Measurements from ENCODE around the gene IP6K2.
A peak's percentile ranks its signal among the peaks of the same experiment; 100 is the strongest.

The IP6K2 gene

GRCh38 chr3:48652923-48653715 lies 63.9 kb downstream of the IP6K2 start:
- DNase-seq (ENCODE audit: low spot score) = no peak
- ChIA-PET POLR2A (ENCODE audit: low non-redundant PET) (no interaction called here), CTCF (no interaction called here)
- TF ChIP-seq, protein P1, sequence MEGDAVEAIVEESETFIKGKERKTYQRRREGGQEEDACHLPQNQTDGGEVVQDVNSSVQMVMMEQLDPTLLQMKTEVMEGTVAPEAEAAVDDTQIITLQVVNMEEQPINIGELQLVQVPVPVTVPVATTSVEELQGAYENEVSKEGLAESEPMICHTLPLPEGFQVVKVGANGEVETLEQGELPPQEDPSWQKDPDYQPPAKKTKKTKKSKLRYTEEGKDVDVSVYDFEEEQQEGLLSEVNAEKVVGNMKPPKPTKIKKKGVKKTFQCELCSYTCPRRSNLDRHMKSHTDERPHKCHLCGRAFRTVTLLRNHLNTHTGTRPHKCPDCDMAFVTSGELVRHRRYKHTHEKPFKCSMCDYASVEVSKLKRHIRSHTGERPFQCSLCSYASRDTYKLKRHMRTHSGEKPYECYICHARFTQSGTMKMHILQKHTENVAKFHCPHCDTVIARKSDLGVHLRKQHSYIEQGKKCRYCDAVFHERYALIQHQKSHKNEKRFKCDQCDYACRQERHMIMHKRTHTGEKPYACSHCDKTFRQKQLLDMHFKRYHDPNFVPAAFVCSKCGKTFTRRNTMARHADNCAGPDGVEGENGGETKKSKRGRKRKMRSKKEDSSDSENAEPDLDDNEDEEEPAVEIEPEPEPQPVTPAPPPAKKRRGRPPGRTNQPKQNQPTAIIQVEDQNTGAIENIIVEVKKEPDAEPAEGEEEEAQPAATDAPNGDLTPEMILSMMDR (conservative IDR thresholded peaks at IDR 0.05; ENCODE audit: low read depth) = no peak
- H3K27ac ChIP-seq = peak overlapping the region; percentile 3; the same call in 1 of the 2 replicates

DNA sequence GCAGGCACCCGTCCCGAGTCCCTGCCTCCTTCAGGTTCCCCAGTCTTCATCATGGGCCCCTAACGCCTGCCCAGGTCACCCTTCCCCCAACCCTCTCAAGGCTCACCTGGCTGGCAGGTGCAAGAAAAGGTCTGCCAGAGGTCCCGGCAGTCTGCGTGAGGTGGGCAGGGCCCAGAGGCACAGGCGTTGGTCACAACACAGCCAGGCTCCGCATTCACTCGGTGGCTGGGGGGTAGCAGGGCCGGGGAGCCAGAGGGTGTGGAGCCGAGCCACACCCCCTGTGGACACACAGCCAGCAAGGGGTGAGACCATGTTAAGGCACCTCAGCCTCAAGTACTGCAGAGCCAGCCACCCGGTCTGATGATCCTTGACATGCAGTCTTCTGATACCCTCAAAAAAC lies 65.2 kb downstream of the IP6K2 start:
- CTCF ChIA-PET = no interaction called here
- TF ChIP-seq, protein P1 (conservative IDR thresholded peaks at IDR 0.05; ENCODE audit: low read depth) = no peak
- no peak for DNase-seq (ENCODE audit: low spot score)
- H3K27ac ChIP-seq = no peak overlapping the region
- POLR2A ChIA-PET (ENCODE audit: low non-redundant PET) = no interaction called here

DNA sequence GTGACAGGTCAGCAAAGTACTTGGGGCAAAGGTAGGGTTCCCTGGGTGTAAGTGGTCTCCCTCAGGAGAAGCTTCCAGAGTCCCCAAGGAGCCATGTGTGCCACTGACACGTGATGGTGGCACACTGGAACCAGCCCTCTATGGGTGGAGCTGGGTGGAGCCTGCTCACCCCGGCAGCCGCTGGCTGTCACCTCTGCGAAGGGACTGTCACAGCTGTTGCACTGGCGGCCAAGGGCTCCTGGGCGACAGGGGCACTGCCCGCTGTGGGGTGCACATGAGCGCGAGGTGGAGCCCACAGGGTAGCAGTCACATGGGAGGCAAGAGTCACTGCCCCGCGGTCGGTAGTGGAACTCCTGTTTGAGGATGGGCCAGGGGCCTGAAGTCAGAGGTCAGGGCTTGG lies 66.3 kb downstream of the IP6K2 start:
- TF ChIP-seq, protein P1 (conservative IDR thresholded peaks at IDR 0.05; ENCODE audit: low read depth) = no peak
- POLR2A ChIA-PET (ENCODE audit: low non-redundant PET) = no interaction called here
- peak overlapping the region; percentile 5; the same call in 1 of the 2 replicates for H3K27ac ChIP-seq
- CTCF ChIA-PET = no interaction called here
- DNase-seq (ENCODE audit: low spot score) = no peak

GRCh38 chr3:48648188-48648850 lies 68.7 kb downstream of the IP6K2 start:
- peak overlapping the region; percentile 39; the same call in 1 of the 2 replicates for H3K27ac ChIP-seq
- no peak for DNase-seq (ENCODE audit: low spot score)
- CTCF ChIA-PET = interaction anchor here (0.7 kb wide), 1 partner anchor 61 kb away, joined by 3 read pairs; no protein-coding TSS in a partner anchor
- POLR2A ChIA-PET (ENCODE audit: low non-redundant PET) = no interaction called here
- TF ChIP-seq, protein P1 (conservative IDR thresholded peaks at IDR 0.05; ENCODE audit: low read depth) = no peak

- ChIA-PET POLR2A (ENCODE audit: low non-redundant PET) (no interaction called here), CTCF (no interaction called here)
- no peak overlapping the region for H3K27ac ChIP-seq
- TF ChIP-seq, protein P1 (conservative IDR thresholded peaks at IDR 0.05; ENCODE audit: low read depth) = no peak
- DNase-seq (ENCODE audit: low spot score) = no peak
Observed at GRCh38 chr3:48647714-48648113, 69.3 kb downstream of the IP6K2 start.

GRCh38 chr3:48644898-48645760 lies 71.9 kb downstream of the IP6K2 start:
- CTCF ChIA-PET = no interaction called here
- POLR2A ChIA-PET (ENCODE audit: low non-redundant PET) = no interaction called here
- H3K27ac ChIP-seq = no peak overlapping the region; the same call in 1 of the 2 replicates
- no peak for DNase-seq (ENCODE audit: low spot score)
- TF ChIP-seq, protein P1 (conservative IDR thresholded peaks at IDR 0.05; ENCODE audit: low read depth) = no peak
